ENCODE results near the gene MSX1.

The MSX1 gene

GRCh38 chr4:4858527-4859324 is 739 bp upstream of the MSX1 start:
- DNase-seq: no peak

GRCh38 chr4:4859799-4860599 is 534 bp downstream of the MSX1 start:
- no peak for DNase-seq

GRCh38 chr4:4860600-4861389 is 1.3 kb downstream of the MSX1 start:
- DNase-seq: no peak

GRCh38 chr4:4861390-4862018 is 2.0 kb downstream of the MSX1 start:
- no peak for DNase-seq

GRCh38 chr4:4862071-4862551 is 2.6 kb downstream of the MSX1 start:
- DNase-seq: no peak

- DNase-seq: no peak
Observed at GRCh38 chr4:4862665-4863482, 3.4 kb downstream of the MSX1 start.

GRCh38 chr4:4864443-4864939 is 5.0 kb downstream of the MSX1 start:
- DNase-seq: no peak

GRCh38 chr4:4864940-4865704 is 5.7 kb downstream of the MSX1 start:
- DNase-seq: no peak

GRCh38 chr4:4865705-4866123 is 6.2 kb downstream of the MSX1 start:
- no peak for DNase-seq

GRCh38 chr4:4866124-4866865 is 6.8 kb downstream of the MSX1 start:
- DNase-seq: no peak

GRCh38 chr4:4866866-4867374 is 7.5 kb downstream of the MSX1 start:
- DNase-seq: no peak

- DNase-seq: no peak
Observed at GRCh38 chr4:4867375-4868039, 8.0 kb downstream of the MSX1 start.

GRCh38 chr4:4868040-4868757 is 8.7 kb downstream of the MSX1 start:
- no peak for DNase-seq

- DNase-seq: no peak
Observed at GRCh38 chr4:4868758-4869723, 9.6 kb downstream of the MSX1 start.

- no peak for DNase-seq
Observed at GRCh38 chr4:4869731-4870571, 10.5 kb downstream of the MSX1 start.

- no peak for DNase-seq
Observed at GRCh38 chr4:4870576-4871241, 11.2 kb downstream of the MSX1 start.
